HepG2 (cell line): Measurements from ENCODE around the gene CSMD2. TPM values are rescaled to one million over a fixed set of nuclear protein-coding genes. Genes with fewer than 3 reads are reported as not detected.

Experiments
- ATAC-seq: fragments of 200-7000 bp; cut with Tn5 transposase; 3 replicates; pipeline ENCODE4 v1.9.1; 2020; ENCODE audit warnings: mild to moderate bottlenecking, moderate library complexity
- BruUV-seq: library from RNA; stranded (reverse); fragments of 400-500 nt; replicated peaks from 2 replicates; lab custom pipeline; 2021; lab: Mats Ljungman, UMichigan
- CTCF ChIA-PET: fragments of 300-600 bp; formaldehyde crosslinking; extraction: SDS; loops from one replicate; lab custom pipeline; 2021; ENCODE audit warnings: low total read pairs, inconsistent platforms, low intra/inter-chr PET ratio; lab: Yijun Ruan, JAX
- POLR2A ChIA-PET: fragments of 350-600 bp; sonication (Branson Sonifier 250); formaldehyde crosslinking; loops from one replicate; lab custom pipeline; 2020; ENCODE audit warnings: antibody characterized with exemption, inconsistent platforms; lab: Yijun Ruan, JAX
- DNase-seq: peaks from one replicate; pipeline ENCODE4 v3.0.0-alpha.2; 2015; ENCODE audit warnings: low spot score
- FAIRE-seq: peaks from 3 replicates; lab custom pipeline; 2011; peaks lifted over from hg19 to GRCh38; lab: Jason Lieb, UNC
- H2AFZ ChIP-seq: one replicate; pipeline ENCODE4 v1.6.1; 2011; ENCODE audit warnings: low read length, inconsistent platforms
- H3K27ac ChIP-seq: fragments of 300-600 bp; 3 replicates; pipeline ENCODE4 v1.8.0; 2011; ENCODE audit warnings: mixed run types, mild to moderate bottlenecking, mixed read lengths, low read length, inconsistent platforms; ENCODE audit not compliant: insufficient read depth; ENCODE audit errors: extremely low read length
- H3K27me3 ChIP-seq, 2 experiments: fragments of 200-600 bp in 1 of 2; 2 replicates in 1 of 2; 3 replicates in 1 of 2; pipeline versions ENCODE4 v1.6.0 to v1.8.0; 2011; ENCODE audit warnings: low read length in 2 of 2, mild to moderate bottlenecking in 2 of 2, moderate library complexity in 2 of 2, inconsistent platforms in 1 of 2; ENCODE audit not compliant: insufficient read depth in 2 of 2, control insufficient read depth in 1 of 2
- H3K36me3 ChIP-seq, 2 experiments: fragments of 200-600 bp in 1 of 2; replicated peaks in 1 of 2; 2 replicates in 1 of 2; 3 replicates in 1 of 2; pipeline versions ENCODE4 v1.5.1 to v1.8.0; 2011; ENCODE audit warnings: low read length in 2 of 2, inconsistent platforms in 1 of 2; ENCODE audit not compliant: insufficient read depth in 2 of 2, control insufficient read depth in 1 of 2
- H3K4me1 ChIP-seq: 2 replicates; pipeline ENCODE4 v1.5.1; 2012; ENCODE audit warnings: low read length, inconsistent platforms; ENCODE audit not compliant: insufficient read depth
- H3K4me2 ChIP-seq: 2 replicates; pipeline ENCODE4 v1.6.0; 2011; ENCODE audit warnings: low read depth, low read length, inconsistent platforms
- H3K4me3 ChIP-seq, 3 experiments: fragments of 200-600 bp in 1 of 3; sonication (generic), shearing (Covaris generic) in 1 of 3; replicated peaks in 1 of 3; 2 replicates each; pipeline ENCODE4 v1.5.1; 2011 to 2016; ENCODE audit warnings: low read length in 3 of 3, inconsistent platforms in 2 of 3, low read depth in 2 of 3, mild to moderate bottlenecking in 2 of 3, control low read depth in 1 of 3, mixed read lengths in 1 of 3; ENCODE audit not compliant: insufficient read depth in 1 of 3
- H3K79me2 ChIP-seq: one replicate; pipeline ENCODE4 v1.6.1; 2011; ENCODE audit warnings: low read length, inconsistent platforms; ENCODE audit not compliant: insufficient read depth
- H3K9ac ChIP-seq: 2 replicates; pipeline ENCODE4 v1.6.0; 2011; ENCODE audit warnings: mild to moderate bottlenecking, low read depth, low read length, inconsistent platforms; ENCODE audit not compliant: insufficient read depth
- H3K9me3 ChIP-seq: 2 replicates; pipeline ENCODE4 v1.5.1; 2012; ENCODE audit warnings: mild to moderate bottlenecking, low read length
- H4K20me1 ChIP-seq: 2 replicates; pipeline ENCODE4 v1.6.0; 2011; ENCODE audit warnings: inconsistent platforms, mild to moderate bottlenecking, low read length, moderate library complexity; ENCODE audit not compliant: insufficient read depth
- ATF4 ChIP-seq, 2 experiments: fragments of 450-650 bp in 1 of 2; sonication (generic) in 1 of 2; formaldehyde crosslinking; IDR thresholded peaks; 2 replicates each; pipeline versions ENCODE4 v1.5.0 to v1.8.0; 2020 to 2022; ENCODE audit warnings: mild to moderate bottlenecking in 1 of 2, missing genetic modification reagents in 1 of 2
- CREB1 ChIP-seq, 2 experiments: fragments of 450-650 bp in 1 of 2; IDR thresholded peaks; 2 replicates each; pipeline ENCODE4 v1.6.1; 2016 to 2017; ENCODE audit warnings: control low read depth in 1 of 2, mild to moderate bottlenecking in 1 of 2, missing compliant biosample characterization in 1 of 2, missing genetic modification characterization in 1 of 2
- ONECUT2 ChIP-seq: sonication (generic); formaldehyde crosslinking; IDR thresholded peaks from 2 replicates; pipeline ENCODE4 v1.4.0; 2020; ENCODE audit warnings: missing genetic modification reagents
- SMARCE1 ChIP-seq: fragments of 450-650 bp; IDR thresholded peaks from 2 replicates; pipeline ENCODE4 v1.6.1; 2017; ENCODE audit warnings: borderline replicate concordance
- SNAPC4 ChIP-seq: sonication (generic); formaldehyde crosslinking; IDR thresholded peaks from 2 replicates; pipeline ENCODE4 v1.4.0; 2020; ENCODE audit warnings: mild to moderate bottlenecking, missing genetic modification reagents
- ZC3H4 ChIP-seq: sonication (generic); formaldehyde crosslinking; IDR thresholded peaks from 2 replicates; pipeline ENCODE4 v1.4.0; 2020; ENCODE audit warnings: missing genetic modification reagents, borderline replicate concordance
- ZFY ChIP-seq: sonication (generic); formaldehyde crosslinking; IDR thresholded peaks from 2 replicates; pipeline ENCODE4 v1.4.0; 2020; ENCODE audit warnings: missing genetic modification reagents
- ZNF407 ChIP-seq: sonication (generic); formaldehyde crosslinking; IDR thresholded peaks from one replicate; pipeline ENCODE4 v1.5.1; 2020; ENCODE audit warnings: mild to moderate bottlenecking, missing genetic modification reagents; ENCODE audit errors: not compliant biosample characterization
- ZNF839 ChIP-seq: sonication (generic); formaldehyde crosslinking; IDR thresholded peaks from 2 replicates; pipeline ENCODE4 v1.4.0; 2020; ENCODE audit warnings: missing genetic modification reagents, mild to moderate bottlenecking, borderline replicate concordance
- WGBS: methylation state at CpG from one replicate; pipeline ENCODE4 v1.1.6; 2017; ENCODE audit warnings: low lambda C conversion rate; 5-methylcytosine and 5-hydroxymethylcytosine counted together
- in situ Hi-C: cut with HindIII; loops from 2 replicates; pipeline ENCODE4 v1.10.0; 2017; ENCODE audit warnings: low pct_unique_long_range_greater_than_20kb; ENCODE audit not compliant: extremely low pct_ligation_motif_present
- intact Hi-C: fragments of 100-400 bp; cut with micrococcal nuclease; formaldehyde crosslinking; loops from one replicate; pipeline ENCODE4 v1.10.0; 2022; ENCODE audit not compliant: unreplicated experiment
- polyA plus RNA-seq, 8 experiments: library from polyadenylated mRNA; depleted of rRNA in 3 of 8; stranded (reverse) in 7 of 8; unstranded in 1 of 8; fragments of >200 nt; fragmentation: Illumina TruSeq in 4 of 8; extraction: Trizol in 4 of 8; gene quantifications; 2 replicates each; pipeline versions ENCODE4 v1.2.1 to v1.2.3, GENCODE V29; 2011 to 2016; ENCODE audit warnings: low read depth in 4 of 8, missing spikeins in 1 of 8, mixed read lengths in 1 of 8; ENCODE audit not compliant: insufficient read depth in 1 of 8
- total RNA-seq, 5 experiments: library from RNA; depleted of rRNA; stranded (reverse); fragments of >200 nt; fragmentation: Illumina TruSeq; extraction: Trizol; gene quantifications; 2 replicates each; pipeline ENCODE4 v1.2.3, GENCODE V29; 2016; ENCODE audit warnings: low read depth in 1 of 5

CSMD2 gene
- total and polyA plus RNA-seq, 2 of the 13 experiments (the other 11 are each of a cell fraction or from before 2014, with no cell fraction given), result not detected

GRCh38 chr1:33682371-33682770 is 482.7 kb downstream of the CSMD2 start:
- no peak overlapping the region for H3K27ac ChIP-seq
- H3K9me3 ChIP-seq, result no peaks in the 10 kb centered on the region
- ATAC-seq, result no peak
- no peaks in the 10 kb centered on the region for H3K79me2 ChIP-seq
- 0% methylated on average over 2 of the region's 2 CpGs for WGBS
- BruUV-seq, result no TSS peak
- no peaks in the 10 kb centered on the region for H4K20me1 ChIP-seq
- no peak overlapping the region for H3K4me3 ChIP-seq
- no peak overlapping the region for H3K9ac ChIP-seq
- FAIRE-seq, result no peak
- in situ Hi-C loops (no loop called here), intact Hi-C loops (no loop called here)
- H2AFZ ChIP-seq, result no peak overlapping the region
- no peaks in the 10 kb centered on the region for H3K4me1 ChIP-seq
- CTCF ChIA-PET, result no interaction called here
- peaks cover 0 to 6% of the 10 kb centered on the region in 2 experiments; a peak in 1 of 5 replicates for H3K27me3 ChIP-seq
- H3K4me2 ChIP-seq, result no peak overlapping the region
- no peak for DNase-seq
- H3K36me3 ChIP-seq, result no peaks in the 10 kb centered on the region
- POLR2A ChIA-PET, result no interaction called here
- TF ChIP-seq ZC3H4, result no peak
- TF ChIP-seq CREB1 (IDR thresholded peaks at IDR 0.05), result no peak
- TF ChIP-seq CREB1 (CRISPR knock-in tag; IDR thresholded peaks at IDR 0.05), result no peak
- no peak for TF ChIP-seq ATF4 (CRISPR knock-in tag; IDR thresholded peaks at IDR 0.05)
- no peak for TF ChIP-seq ONECUT2 (CRISPR knock-in tag)
- TF ChIP-seq ZNF407 (CRISPR knock-in tag), result no peak
- no peak for TF ChIP-seq SMARCE1
- TF ChIP-seq ZFY (CRISPR knock-in tag), result no peak
- no peak for TF ChIP-seq SNAPC4 (CRISPR knock-in tag)
- TF ChIP-seq ZNF839, result no peak
